ENCODE measurements around the gene PTPRD.

DNA sequence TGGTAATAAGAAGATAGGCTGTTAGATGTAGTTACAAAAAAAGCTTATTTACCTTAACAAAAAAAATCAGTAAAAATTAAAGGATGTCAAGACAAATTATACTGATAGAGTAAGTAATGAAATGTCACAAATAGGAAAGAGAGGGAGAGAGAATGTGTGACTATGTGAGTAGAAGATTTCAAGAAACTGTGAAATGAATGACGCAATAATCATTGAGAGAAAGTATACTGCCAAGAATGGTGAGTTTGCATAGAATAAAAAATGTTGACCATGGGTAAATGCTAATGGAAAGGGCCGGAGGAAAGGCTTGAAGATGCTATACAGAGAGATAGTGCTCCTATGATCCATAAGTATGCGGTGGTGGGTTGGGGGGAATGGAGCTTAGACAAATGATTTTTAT lies 100.7 kb downstream of the PTPRD start:
- no peak for TF ChIP-seq EZH2 (IDR thresholded peaks at IDR 0.05)
- TF ChIP-seq CTCF (IDR thresholded peaks at IDR 0.05): no peak
- TF ChIP-seq EZH2phosphoT487 (IDR thresholded peaks at IDR 0.05): no peak

Measured in neural progenitor cell (in vitro differentiated cells).